ENCODE measurements around the gene PSMF1. TPM values are rescaled to one million over a fixed set of nuclear protein-coding genes. Genes with fewer than 3 reads are reported as not detected.
"Not testable (repeated sequence)": the region's sequence is repeated elsewhere in the genome, so short reads cannot be mapped to it uniquely, and the experiment has no call there.

The PSMF1 gene
- total RNA-seq, 1 donor from 2014 or later, result 20.7 TPM

GRCh38 chr20:1216527-1217427 lies 98.4 kb downstream of the PSMF1 start:
- not testable (repeated sequence) for DNase-seq

Other genes starting within 250 kb of the PSMF1 start
- gene ANGPT4, start 202.3 kb upstream of the PSMF1 start, total RNA-seq, result not detected
- gene RSPO4, start 116.3 kb upstream of the PSMF1 start, total RNA-seq, result not detected
- 8.0 TPM for gene TMEM74B, start 66.4 kb downstream of the PSMF1 start, total RNA-seq
- 0.16 TPM for gene C20orf202, start 84.9 kb downstream of the PSMF1 start, total RNA-seq
- gene RAD21L1, start 107.4 kb downstream of the PSMF1 start, total RNA-seq, result not detected
- 23.4 TPM for gene SNPH, start 147.7 kb downstream of the PSMF1 start, total RNA-seq
- 2.0 TPM for gene SDCBP2, start 210.5 kb downstream of the PSMF1 start, total RNA-seq

Measured in occipital lobe (tissue), 2 donors.